Mucosa of rectum (tissue), 2 donors: Measurements from ENCODE around the gene KAT14.
"Not testable (repeated sequence)": the region's sequence is repeated elsewhere in the genome, so short reads cannot be mapped to it uniquely, and the experiment has no call there.

Experiments
- H3K27ac ChIP-seq, 2 donors: one replicate each; pipeline ENCODE4 v1.7.0; 2013; ENCODE audit warnings: inconsistent platforms in 2 of 2, low read depth in 2 of 2, low read length in 2 of 2
- H3K27me3 ChIP-seq, 2 donors: one replicate each; pipeline ENCODE4 v1.7.0; 2013; ENCODE audit warnings: low read length in 2 of 2; ENCODE audit not compliant: control insufficient read depth in 2 of 2, insufficient read depth in 2 of 2
- H3K36me3 ChIP-seq, 2 donors: one replicate each; pipeline ENCODE4 v1.7.0; 2013; ENCODE audit warnings: low read length in 2 of 2; ENCODE audit not compliant: control insufficient read depth in 2 of 2, insufficient read depth in 2 of 2
- H3K4me1 ChIP-seq, 2 donors: one replicate each; pipeline ENCODE4 v1.7.0; 2013; ENCODE audit warnings: low read length in 2 of 2, mild to moderate bottlenecking in 1 of 2; ENCODE audit not compliant: control insufficient read depth in 2 of 2, insufficient read depth in 2 of 2
- H3K4me3 ChIP-seq, 2 donors: one replicate each; pipeline ENCODE4 v1.7.0; 2013; ENCODE audit warnings: low read length in 2 of 2
- H3K9ac ChIP-seq, 2 donors: one replicate each; pipeline ENCODE4 v1.7.0; 2013; ENCODE audit warnings: low read length in 2 of 2, low read depth in 1 of 2, mild to moderate bottlenecking in 1 of 2
- H3K9me3 ChIP-seq, 2 donors: one replicate each; pipeline ENCODE4 v1.7.0; 2013; ENCODE audit warnings: low read length in 2 of 2; ENCODE audit not compliant: control insufficient read depth in 2 of 2
- donor health status: healthy.
- donor health status: Normal muscosa, but diverticular disease.

Gene KAT14

GRCh38 chr20:18213002-18213401 lies 75.3 kb downstream of the KAT14 start:
- Histone ChIP-seq H3K27ac (no peak overlapping the region), H3K9ac (no peak overlapping the region), H3K4me3 (no peak overlapping the region), H3K4me1 (no peaks in the 10 kb centered on the region), H3K9me3 (no peaks in the 10 kb centered on the region), H3K36me3 (no peaks in the 10 kb centered on the region), H3K27me3 (no peaks in the 10 kb centered on the region)

GRCh38 chr20:18215566-18215965 lies 77.9 kb downstream of the KAT14 start:
- Histone ChIP-seq H3K27me3 (no peaks in the 10 kb centered on the region), H3K4me3 (no peak overlapping the region), H3K9me3 (no peaks in the 10 kb centered on the region), H3K36me3 (no peaks in the 10 kb centered on the region), H3K4me1 (no peaks in the 10 kb centered on the region), H3K9ac (no peak overlapping the region), H3K27ac (no peak overlapping the region)

GRCh38 chr20:18218280-18218679 lies 80.6 kb downstream of the KAT14 start:
- Histone ChIP-seq H3K4me3 (no peak overlapping the region), H3K36me3 (no peaks in the 10 kb centered on the region), H3K9ac (no peak overlapping the region), H3K27me3 (no peaks in the 10 kb centered on the region), H3K4me1 (no peaks in the 10 kb centered on the region), H3K27ac (no peak overlapping the region), H3K9me3 (no peaks in the 10 kb centered on the region)

- Histone ChIP-seq H3K9ac (no peak overlapping the region), H3K4me3 (no peak overlapping the region), H3K27ac (no peak overlapping the region), H3K27me3 (no peaks in the 10 kb centered on the region), H3K4me1 (peaks cover 0 to 2% of the 10 kb centered on the region in 2 donors), H3K9me3 (no peaks in the 10 kb centered on the region), H3K36me3 (no peaks in the 10 kb centered on the region)
Measured at GRCh38 chr20:18223409-18223808, 85.7 kb downstream of the KAT14 start.

GRCh38 chr20:18224968-18225568 lies 87.4 kb downstream of the KAT14 start:
- H3K9me3 ChIP-seq, result no peaks in the 10 kb centered on the region
- no peak overlapping the region for H3K4me3 ChIP-seq
- H3K4me1 ChIP-seq, result peaks cover 0 to 2% of the 10 kb centered on the region in 2 donors
- no peak overlapping the region for H3K27ac ChIP-seq
- H3K9ac ChIP-seq, result no peak overlapping the region
- H3K27me3 ChIP-seq, result no peaks in the 10 kb centered on the region
- no peaks in the 10 kb centered on the region for H3K36me3 ChIP-seq

GRCh38 chr20:18225632-18226031 lies 88.0 kb downstream of the KAT14 start:
- no peak overlapping the region for H3K27ac ChIP-seq
- no peak overlapping the region for H3K9ac ChIP-seq
- H3K27me3 ChIP-seq, result no peaks in the 10 kb centered on the region
- H3K9me3 ChIP-seq, result no peaks in the 10 kb centered on the region
- H3K4me1 ChIP-seq, result peaks cover 0 to 2% of the 10 kb centered on the region in 2 donors
- H3K4me3 ChIP-seq, result no peak overlapping the region
- H3K36me3 ChIP-seq, result no peaks in the 10 kb centered on the region

GRCh38 chr20:18226741-18227140 lies 89.1 kb downstream of the KAT14 start:
- not testable (repeated sequence) for H3K9ac ChIP-seq, H3K27ac ChIP-seq, H3K4me3 ChIP-seq, H3K36me3 ChIP-seq, H3K27me3 ChIP-seq, H3K4me1 ChIP-seq, H3K9me3 ChIP-seq

GRCh38 chr20:18233408-18233943 lies 95.8 kb downstream of the KAT14 start:
- Histone ChIP-seq H3K4me3 (no peak overlapping the region), H3K27ac (no peak overlapping the region), H3K36me3 (no peaks in the 10 kb centered on the region), H3K27me3 (no peaks in the 10 kb centered on the region), H3K9ac (no peak overlapping the region), H3K9me3 (no peaks in the 10 kb centered on the region), H3K4me1 (no peaks in the 10 kb centered on the region)
